Measurements from ENCODE around the gene GTPBP6. TPM values are rescaled to one million over a fixed set of nuclear protein-coding genes. Genes with fewer than 3 reads are reported as not detected.
"Not testable (repeated sequence)": the region's sequence is repeated elsewhere in the genome, so short reads cannot be mapped to it uniquely, and the experiment has no call there.

GTPBP6 gene
- total RNA-seq, 1 donor from 2014 or later, result 46.7 TPM

GRCh38 chrX:274904-275475 lies 43.6 kb downstream of the GTPBP6 start:
- intact Hi-C loops (cut with micrococcal nuclease), result no loop called here

GRCh38 chrX:270848-271367 lies 47.7 kb downstream of the GTPBP6 start:
- intact Hi-C loops (cut with micrococcal nuclease), result no loop called here

- intact Hi-C loops (cut with micrococcal nuclease), result no loop called here
Observed at GRCh38 chrX:267771-268261, 50.8 kb downstream of the GTPBP6 start.

- intact Hi-C loops (cut with micrococcal nuclease), result no loop called here
Observed at GRCh38 chrX:265502-265901, 53.1 kb downstream of the GTPBP6 start.

GRCh38 chrX:264634-265455 lies 53.8 kb downstream of the GTPBP6 start:
- intact Hi-C loops (cut with micrococcal nuclease), result no loop called here

- intact Hi-C loops (cut with micrococcal nuclease), result not testable (repeated sequence)
Observed at GRCh38 chrX:264006-264405, 54.6 kb downstream of the GTPBP6 start.

GRCh38 chrX:262381-262909 lies 56.2 kb downstream of the GTPBP6 start:
- intact Hi-C loops (cut with micrococcal nuclease), result no loop called here

GRCh38 chrX:261919-262352 lies 56.7 kb downstream of the GTPBP6 start:
- intact Hi-C loops (cut with micrococcal nuclease), result no loop called here

GRCh38 chrX:261167-261918 lies 57.3 kb downstream of the GTPBP6 start:
- intact Hi-C loops (cut with micrococcal nuclease), result no loop called here

GRCh38 chrX:259692-260355 lies 58.8 kb downstream of the GTPBP6 start:
- intact Hi-C loops (cut with micrococcal nuclease), result no loop called here

GRCh38 chrX:258291-259040 lies 60.1 kb downstream of the GTPBP6 start:
- intact Hi-C loops (cut with micrococcal nuclease), result no loop called here

GRCh38 chrX:257681-258289 lies 60.8 kb downstream of the GTPBP6 start:
- intact Hi-C loops (cut with micrococcal nuclease), result no loop called here

- intact Hi-C loops (cut with micrococcal nuclease), result not testable (repeated sequence)
Observed at GRCh38 chrX:257054-257453, 61.5 kb downstream of the GTPBP6 start.

GRCh38 chrX:255923-256331 lies 62.7 kb downstream of the GTPBP6 start:
- intact Hi-C loops (cut with micrococcal nuclease), result no loop called here

Other genes with a start within 250 kb of the GTPBP6 start
- 46.7 and 47.3 TPM in 2 replicates for gene PLCXD1, start 37.4 kb downstream of the GTPBP6 start, total RNA-seq
- gene PPP2R3B, start 68.1 kb upstream of the GTPBP6 start, total RNA-seq, result 24.6 and 27.1 TPM in 2 replicates

Data from T-helper 1 cell treated with Interleukin-12 subunit alpha and Interleukin-12 subunit beta and Interleukin-4 antibody, amounts not matched to agents 30 ng/mL and 1 ng/mL, for 36 hours (primary cell).